Measurements from ENCODE around the gene IL1F10. TPM values are rescaled to one million over a fixed set of nuclear protein-coding genes. Genes with fewer than 3 reads are reported as not detected.

The IL1F10 gene
- polyA plus RNA-seq, 1 donor from 2014 or later, result not detected

- H2AFZ ChIP-seq (ENCODE audit: low read depth, low read length), result no peak overlapping the region
- H3K9ac ChIP-seq (ENCODE audit: low read length), result no peak overlapping the region
- H3K27ac ChIP-seq (ENCODE audit: low read length), result no peak overlapping the region
- no peaks in the 10 kb centered on the region for H3F3A ChIP-seq (ENCODE audit: insufficient read depth, low read length, poor library complexity, severe bottlenecking)
- H3K4me3 ChIP-seq (ENCODE audit: low read length), result no peak overlapping the region
- no peaks in the 10 kb centered on the region for H4K20me1 ChIP-seq (ENCODE audit: insufficient read depth)
- H3K9me2 ChIP-seq (ENCODE audit: insufficient read depth, low read length), result no peaks in the 10 kb centered on the region
- TF ChIP-seq REST (IDR thresholded peaks at IDR 0.05; ENCODE audit: borderline replicate concordance) (no peak), EZH2 (IDR thresholded peaks at IDR 0.05; ENCODE audit: borderline replicate concordance, insufficient read depth, low read length, poor library complexity, severe bottlenecking) (no peak), SMC3 (conservative IDR thresholded peaks at IDR 0.05; ENCODE audit: poor library complexity) (no peak), CTCF (IDR thresholded peaks at IDR 0.05; ENCODE audit: poor library complexity, severe bottlenecking) (no peak), MXI1 (conservative IDR thresholded peaks at IDR 0.05; ENCODE audit: poor library complexity, severe bottlenecking) (no peak), TAF1 (IDR thresholded peaks at IDR 0.05; ENCODE audit: low read depth) (no peak), EP300 (conservative IDR thresholded peaks at IDR 0.05; ENCODE audit: poor library complexity, severe bottlenecking) (no peak), RAD21 (conservative IDR thresholded peaks at IDR 0.05) (no peak), POLR2AphosphoS5 (IDR thresholded peaks at IDR 0.05) (no peak)
- no peaks in the 10 kb centered on the region for H3K79me2 ChIP-seq (replicated peaks; ENCODE audit: insufficient read depth, low read length)
- no peaks in the 10 kb centered on the region for H3K36me3 ChIP-seq (ENCODE audit: insufficient read depth, low read length)
- no peak overlapping the region for H3K4me2 ChIP-seq (ENCODE audit: low read length)
- no peaks in the 10 kb centered on the region for H3K27me3 ChIP-seq (ENCODE audit: insufficient read depth, low read depth, low read length)
- no peaks in the 10 kb centered on the region for H3K9me3 ChIP-seq (ENCODE audit: low read length)
Measured at GRCh38 chr2:113103277-113103676, 35.5 kb downstream of the IL1F10 start.

GRCh38 chr2:113104054-113104611, 36.4 kb downstream of the IL1F10 start:
- no peaks in the 10 kb centered on the region for H3K9me2 ChIP-seq (ENCODE audit: insufficient read depth, low read length)

More at GRCh38 chr2:113104054-113104611, 36.4 kb downstream of the IL1F10 start:
- Histone ChIP-seq H3K9ac (ENCODE audit: low read length) (no peak overlapping the region), H3F3A (ENCODE audit: insufficient read depth, low read length, poor library complexity, severe bottlenecking) (no peaks in the 10 kb centered on the region), H3K9me3 (ENCODE audit: low read length) (no peaks in the 10 kb centered on the region), H3K27me3 (ENCODE audit: insufficient read depth, low read depth, low read length) (no peaks in the 10 kb centered on the region), H3K36me3 (ENCODE audit: insufficient read depth, low read length) (no peaks in the 10 kb centered on the region), H3K79me2 (replicated peaks; ENCODE audit: insufficient read depth, low read length) (no peaks in the 10 kb centered on the region), H4K20me1 (ENCODE audit: insufficient read depth) (no peaks in the 10 kb centered on the region), H3K4me2 (ENCODE audit: low read length) (no peak overlapping the region), H2AFZ (ENCODE audit: low read depth, low read length) (no peak overlapping the region), H3K4me3 (ENCODE audit: low read length) (no peak overlapping the region), H3K27ac (ENCODE audit: low read length) (no peak overlapping the region)
- no peak for TF ChIP-seq RAD21 (conservative IDR thresholded peaks at IDR 0.05)
- no peak for TF ChIP-seq EZH2 (IDR thresholded peaks at IDR 0.05; ENCODE audit: borderline replicate concordance, insufficient read depth, low read length, poor library complexity, severe bottlenecking)
- no peak for TF ChIP-seq CTCF (IDR thresholded peaks at IDR 0.05; ENCODE audit: poor library complexity, severe bottlenecking)
- no peak for TF ChIP-seq POLR2AphosphoS5 (IDR thresholded peaks at IDR 0.05)
- TF ChIP-seq EP300 (conservative IDR thresholded peaks at IDR 0.05; ENCODE audit: poor library complexity, severe bottlenecking), result no peak
- no peak for TF ChIP-seq TAF1 (IDR thresholded peaks at IDR 0.05; ENCODE audit: low read depth)
- no peak for TF ChIP-seq MXI1 (conservative IDR thresholded peaks at IDR 0.05; ENCODE audit: poor library complexity, severe bottlenecking)
- TF ChIP-seq REST (IDR thresholded peaks at IDR 0.05; ENCODE audit: borderline replicate concordance), result no peak
- no peak for TF ChIP-seq SMC3 (conservative IDR thresholded peaks at IDR 0.05; ENCODE audit: poor library complexity)
